GM23338 (cell line): ENCODE measurements around the gene ADCY5. TPM values are rescaled to one million over a fixed set of nuclear protein-coding genes. Genes with fewer than 3 reads are reported as not detected.

Experiments
- ATAC-seq: fragments of 200-7000 bp; cut with Tn5 transposase; 3 replicates; pipeline ENCODE4 v1.9.1; 2020
- DNase-seq: peaks from one replicate; pipeline ENCODE4 v3.0.0-alpha.2; 2015; ENCODE audit warnings: low spot score
- H2AFZ ChIP-seq: fragments of 200-600 bp; sonication (generic); 2 replicates; pipeline ENCODE4 v1.8.0; 2016; ENCODE audit warnings: antibody characterized with exemption, mild to moderate bottlenecking, moderate library complexity
- H3F3A ChIP-seq: fragments of 200-600 bp; sonication (generic); replicated peaks from 2 replicates; pipeline ENCODE4 v1.8.0; 2017; ENCODE audit warnings: antibody characterized with exemption, mixed run types, low read depth
- H3K27ac ChIP-seq: fragments of 200-600 bp; sonication (generic); 2 replicates; pipeline ENCODE4 v1.6.1; 2016; ENCODE audit warnings: low read depth
- H3K27me3 ChIP-seq: fragments of 200-600 bp; sonication (generic); 2 replicates; pipeline ENCODE4 v1.8.0; 2016; ENCODE audit warnings: mild to moderate bottlenecking, mixed run types, moderate library complexity; ENCODE audit not compliant: insufficient read depth
- H3K36me3 ChIP-seq: fragments of 200-600 bp; sonication (generic); 2 replicates; pipeline ENCODE4 v1.8.0; 2016; ENCODE audit warnings: mild to moderate bottlenecking; ENCODE audit not compliant: insufficient read depth
- H3K4me1 ChIP-seq: fragments of 200-600 bp; sonication (generic); 2 replicates; pipeline ENCODE4 v1.8.0; 2016; ENCODE audit warnings: mild to moderate bottlenecking, moderate library complexity; ENCODE audit not compliant: insufficient read depth
- H3K4me2 ChIP-seq: fragments of 200-600 bp; sonication (generic); 2 replicates; pipeline ENCODE4 v1.7.1; 2017; ENCODE audit warnings: mixed run types
- H3K4me3 ChIP-seq: fragments of 200-600 bp; sonication (generic); 2 replicates; pipeline ENCODE4 v1.6.1; 2016; ENCODE audit warnings: mixed run types
- H3K79me2 ChIP-seq: fragments of 200-600 bp; sonication (generic); replicated peaks from 2 replicates; pipeline ENCODE4 v1.8.0; 2017; ENCODE audit warnings: mild to moderate bottlenecking; ENCODE audit not compliant: insufficient read depth
- H3K9me2 ChIP-seq: fragments of 200-600 bp; sonication (generic); 2 replicates; pipeline ENCODE4 v1.8.0; 2017; ENCODE audit not compliant: insufficient read depth
- H4K20me1 ChIP-seq: fragments of 200-600 bp; sonication (generic); replicated peaks from 2 replicates; pipeline ENCODE4 v1.8.0; 2017; ENCODE audit warnings: mild to moderate bottlenecking; ENCODE audit not compliant: insufficient read depth
- H3K27ac Mint-ChIP-seq: 2 replicates; pipeline ENCODE4 v1.8.0; 2020; ENCODE audit warnings: inconsistent platforms, mild to moderate bottlenecking, moderate library complexity, mixed read lengths
- H3K27me3 Mint-ChIP-seq: 3 replicates; pipeline ENCODE4 v1.8.0; 2022; ENCODE audit warnings: low read depth, mild to moderate bottlenecking, moderate library complexity, mixed read lengths, inconsistent platforms; ENCODE audit not compliant: insufficient read depth, poor library complexity
- H3K36me3 Mint-ChIP-seq: 3 replicates; pipeline ENCODE4 v1.8.0; 2021; ENCODE audit warnings: low read depth, mild to moderate bottlenecking, inconsistent platforms, moderate library complexity, mixed read lengths
- H3K4me1 Mint-ChIP-seq: 3 replicates; pipeline ENCODE4 v1.8.0; 2020; ENCODE audit warnings: mild to moderate bottlenecking, inconsistent platforms, mixed read lengths
- H3K4me3 Mint-ChIP-seq: 3 replicates; pipeline ENCODE4 v1.8.0; 2021; ENCODE audit warnings: moderate library complexity, mild to moderate bottlenecking, inconsistent platforms, mixed read lengths
- H3K9me3 Mint-ChIP-seq: 3 replicates; pipeline ENCODE4 v1.8.0; 2020; ENCODE audit warnings: moderate library complexity, mild to moderate bottlenecking, inconsistent platforms, mixed read lengths
- CREB1 ChIP-seq: fragments of 250-450 bp; sonication (Bioruptor Pico); IDR thresholded peaks from 2 replicates; pipeline ENCODE4 v1.5.0; 2020; ENCODE audit warnings: low read depth, mild to moderate bottlenecking, moderate library complexity
- EZH2 ChIP-seq: fragments of 200-600 bp; sonication (generic); IDR thresholded peaks from one replicate; pipeline ENCODE4 v1.8.0; 2017; ENCODE audit warnings: antibody characterized with exemption, mild to moderate bottlenecking, low read depth; ENCODE audit not compliant: unreplicated experiment
- EZH2phosphoT487 ChIP-seq: fragments of 200-600 bp; sonication (generic); IDR thresholded peaks from one replicate; pipeline ENCODE4 v1.8.1; 2018; ENCODE audit warnings: antibody characterized with exemption; ENCODE audit not compliant: unreplicated experiment
- JUNB ChIP-seq: IDR thresholded peaks from one replicate; pipeline ENCODE4 v1.6.1; 2016; ENCODE audit warnings: antibody characterized with exemption; ENCODE audit not compliant: unreplicated experiment
- NANOG ChIP-seq: IDR thresholded peaks from 2 replicates; pipeline ENCODE4 v1.6.1; 2016; ENCODE audit warnings: antibody characterized with exemption, borderline replicate concordance
- POLR2AphosphoS5 ChIP-seq: IDR thresholded peaks from 2 replicates; pipeline ENCODE4 v1.6.1; 2016; ENCODE audit warnings: antibody characterized with exemption, low read depth
- STAT1 ChIP-seq: IDR thresholded peaks from one replicate; pipeline ENCODE4 v1.6.1; 2016; ENCODE audit warnings: antibody characterized with exemption; ENCODE audit not compliant: unreplicated experiment
- ZNF114 ChIP-seq: fragments of 250-450 bp; sonication (Bioruptor Pico); IDR thresholded peaks from 2 replicates; pipeline ENCODE4 v1.5.0; 2020; ENCODE audit warnings: mild to moderate bottlenecking, moderate library complexity
- ZNF331 ChIP-seq: fragments of 250-450 bp; sonication (Bioruptor Pico); IDR thresholded peaks from 2 replicates; pipeline ENCODE4 v1.5.0; 2020; ENCODE audit warnings: low read depth, mild to moderate bottlenecking, moderate library complexity
- polyA plus RNA-seq: library from polyadenylated mRNA; unstranded; fragments of >200 nt; fragmentation: Nextera tagmentation; extraction: Ambion mirVana; gene quantifications from 2 replicates; pipeline ENCODE4 v1.2.1, GENCODE V29; 2016
- total RNA-seq: library from RNA; depleted of rRNA; stranded (reverse); fragments of >200 nt; shearing (Covaris generic); gene quantifications from 2 replicates; pipeline ENCODE4 v1.2.3, GENCODE V29; 2014
- TF ChIP-seq, protein P1 (sequence below), 2 experiments: fragments of 200-600 bp in 1 of 2; sonication (generic) in 1 of 2; conservative IDR thresholded peaks; 2 replicates each; pipeline versions ENCODE4 v1.5.1 to v1.6.1; 2016 to 2017; ENCODE audit warnings: antibody characterized with exemption in 2 of 2, low read depth in 2 of 2, mild to moderate bottlenecking in 2 of 2, moderate library complexity in 1 of 2
- TF ChIP-seq, protein P2 (sequence below): fragments of 250-450 bp; sonication (Bioruptor Pico); IDR thresholded peaks from 2 replicates; pipeline ENCODE4 v1.5.0; 2020; ENCODE audit warnings: mild to moderate bottlenecking, moderate library complexity
- TF ChIP-seq, protein P3 (sequence below): IDR thresholded peaks from one replicate; pipeline ENCODE4 v1.6.1; 2018; ENCODE audit warnings: antibody characterized with exemption; ENCODE audit not compliant: unreplicated experiment
- TF ChIP-seq, protein P4 (sequence below): IDR thresholded peaks from 2 replicates; pipeline ENCODE4 v1.6.1; 2016; ENCODE audit warnings: antibody characterized with exemption

ADCY5 gene
- total and polyA plus RNA-seq, 2 experiments from 2014 or later: 3.5 to 10.2 TPM

DNA sequence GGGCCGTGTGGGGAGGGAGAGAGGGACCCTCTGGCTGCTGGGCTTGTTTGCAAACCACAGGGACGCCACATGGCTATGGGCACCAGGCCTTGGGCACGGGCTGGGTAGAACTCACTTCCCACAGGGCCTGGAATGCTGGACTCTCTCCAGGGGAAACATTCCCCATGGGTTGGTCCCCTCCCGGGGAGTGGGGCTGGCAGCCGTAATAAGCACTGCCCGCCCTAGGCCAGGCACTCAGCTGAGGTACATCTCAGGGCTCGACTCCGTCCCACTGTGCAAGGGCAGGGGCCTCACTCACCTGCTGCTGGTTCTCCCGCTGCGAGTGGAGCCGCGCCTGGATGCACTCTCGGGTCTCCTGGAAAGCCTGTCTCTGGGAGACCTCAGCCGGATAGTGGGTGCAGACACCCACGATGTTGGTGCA, 96.7 kb downstream of the ADCY5 start:
- Histone ChIP-seq H3K4me2 (no peak overlapping the region), H3K4me1 (no peaks in the 10 kb centered on the region), H3K79me2 (no peaks in the 10 kb centered on the region), H3K36me3 (no peaks in the 10 kb centered on the region), H3F3A (no peaks in the 10 kb centered on the region), H3K4me3 (no peak overlapping the region), H2AFZ (no peak overlapping the region), H3K27ac (no peak overlapping the region), H3K27me3 (no peaks in the 10 kb centered on the region), H3K9me2 (no peaks in the 10 kb centered on the region), H4K20me1 (no peaks in the 10 kb centered on the region)
- peak; percentile 43 for ATAC-seq
- Mint-ChIP-seq H3K9me3 (peaks cover 6% of the 10 kb centered on the region; the same call in 1 of the 3 replicates), H3K27ac (no peak overlapping the region), H3K4me1 (peaks cover 10% of the 10 kb centered on the region), H3K27me3 (peaks cover 9% of the 10 kb centered on the region), H3K36me3 (no peaks in the 10 kb centered on the region), H3K4me3 (no peak overlapping the region)
- no peak for DNase-seq
- TF ChIP-seq, protein P1, sequence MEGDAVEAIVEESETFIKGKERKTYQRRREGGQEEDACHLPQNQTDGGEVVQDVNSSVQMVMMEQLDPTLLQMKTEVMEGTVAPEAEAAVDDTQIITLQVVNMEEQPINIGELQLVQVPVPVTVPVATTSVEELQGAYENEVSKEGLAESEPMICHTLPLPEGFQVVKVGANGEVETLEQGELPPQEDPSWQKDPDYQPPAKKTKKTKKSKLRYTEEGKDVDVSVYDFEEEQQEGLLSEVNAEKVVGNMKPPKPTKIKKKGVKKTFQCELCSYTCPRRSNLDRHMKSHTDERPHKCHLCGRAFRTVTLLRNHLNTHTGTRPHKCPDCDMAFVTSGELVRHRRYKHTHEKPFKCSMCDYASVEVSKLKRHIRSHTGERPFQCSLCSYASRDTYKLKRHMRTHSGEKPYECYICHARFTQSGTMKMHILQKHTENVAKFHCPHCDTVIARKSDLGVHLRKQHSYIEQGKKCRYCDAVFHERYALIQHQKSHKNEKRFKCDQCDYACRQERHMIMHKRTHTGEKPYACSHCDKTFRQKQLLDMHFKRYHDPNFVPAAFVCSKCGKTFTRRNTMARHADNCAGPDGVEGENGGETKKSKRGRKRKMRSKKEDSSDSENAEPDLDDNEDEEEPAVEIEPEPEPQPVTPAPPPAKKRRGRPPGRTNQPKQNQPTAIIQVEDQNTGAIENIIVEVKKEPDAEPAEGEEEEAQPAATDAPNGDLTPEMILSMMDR (conservative IDR thresholded peaks at IDR 0.05; ENCODE audit: low read depth in 2 of 2): no peak
- TF ChIP-seq EZH2phosphoT487: no peak
- TF ChIP-seq, protein P2, sequence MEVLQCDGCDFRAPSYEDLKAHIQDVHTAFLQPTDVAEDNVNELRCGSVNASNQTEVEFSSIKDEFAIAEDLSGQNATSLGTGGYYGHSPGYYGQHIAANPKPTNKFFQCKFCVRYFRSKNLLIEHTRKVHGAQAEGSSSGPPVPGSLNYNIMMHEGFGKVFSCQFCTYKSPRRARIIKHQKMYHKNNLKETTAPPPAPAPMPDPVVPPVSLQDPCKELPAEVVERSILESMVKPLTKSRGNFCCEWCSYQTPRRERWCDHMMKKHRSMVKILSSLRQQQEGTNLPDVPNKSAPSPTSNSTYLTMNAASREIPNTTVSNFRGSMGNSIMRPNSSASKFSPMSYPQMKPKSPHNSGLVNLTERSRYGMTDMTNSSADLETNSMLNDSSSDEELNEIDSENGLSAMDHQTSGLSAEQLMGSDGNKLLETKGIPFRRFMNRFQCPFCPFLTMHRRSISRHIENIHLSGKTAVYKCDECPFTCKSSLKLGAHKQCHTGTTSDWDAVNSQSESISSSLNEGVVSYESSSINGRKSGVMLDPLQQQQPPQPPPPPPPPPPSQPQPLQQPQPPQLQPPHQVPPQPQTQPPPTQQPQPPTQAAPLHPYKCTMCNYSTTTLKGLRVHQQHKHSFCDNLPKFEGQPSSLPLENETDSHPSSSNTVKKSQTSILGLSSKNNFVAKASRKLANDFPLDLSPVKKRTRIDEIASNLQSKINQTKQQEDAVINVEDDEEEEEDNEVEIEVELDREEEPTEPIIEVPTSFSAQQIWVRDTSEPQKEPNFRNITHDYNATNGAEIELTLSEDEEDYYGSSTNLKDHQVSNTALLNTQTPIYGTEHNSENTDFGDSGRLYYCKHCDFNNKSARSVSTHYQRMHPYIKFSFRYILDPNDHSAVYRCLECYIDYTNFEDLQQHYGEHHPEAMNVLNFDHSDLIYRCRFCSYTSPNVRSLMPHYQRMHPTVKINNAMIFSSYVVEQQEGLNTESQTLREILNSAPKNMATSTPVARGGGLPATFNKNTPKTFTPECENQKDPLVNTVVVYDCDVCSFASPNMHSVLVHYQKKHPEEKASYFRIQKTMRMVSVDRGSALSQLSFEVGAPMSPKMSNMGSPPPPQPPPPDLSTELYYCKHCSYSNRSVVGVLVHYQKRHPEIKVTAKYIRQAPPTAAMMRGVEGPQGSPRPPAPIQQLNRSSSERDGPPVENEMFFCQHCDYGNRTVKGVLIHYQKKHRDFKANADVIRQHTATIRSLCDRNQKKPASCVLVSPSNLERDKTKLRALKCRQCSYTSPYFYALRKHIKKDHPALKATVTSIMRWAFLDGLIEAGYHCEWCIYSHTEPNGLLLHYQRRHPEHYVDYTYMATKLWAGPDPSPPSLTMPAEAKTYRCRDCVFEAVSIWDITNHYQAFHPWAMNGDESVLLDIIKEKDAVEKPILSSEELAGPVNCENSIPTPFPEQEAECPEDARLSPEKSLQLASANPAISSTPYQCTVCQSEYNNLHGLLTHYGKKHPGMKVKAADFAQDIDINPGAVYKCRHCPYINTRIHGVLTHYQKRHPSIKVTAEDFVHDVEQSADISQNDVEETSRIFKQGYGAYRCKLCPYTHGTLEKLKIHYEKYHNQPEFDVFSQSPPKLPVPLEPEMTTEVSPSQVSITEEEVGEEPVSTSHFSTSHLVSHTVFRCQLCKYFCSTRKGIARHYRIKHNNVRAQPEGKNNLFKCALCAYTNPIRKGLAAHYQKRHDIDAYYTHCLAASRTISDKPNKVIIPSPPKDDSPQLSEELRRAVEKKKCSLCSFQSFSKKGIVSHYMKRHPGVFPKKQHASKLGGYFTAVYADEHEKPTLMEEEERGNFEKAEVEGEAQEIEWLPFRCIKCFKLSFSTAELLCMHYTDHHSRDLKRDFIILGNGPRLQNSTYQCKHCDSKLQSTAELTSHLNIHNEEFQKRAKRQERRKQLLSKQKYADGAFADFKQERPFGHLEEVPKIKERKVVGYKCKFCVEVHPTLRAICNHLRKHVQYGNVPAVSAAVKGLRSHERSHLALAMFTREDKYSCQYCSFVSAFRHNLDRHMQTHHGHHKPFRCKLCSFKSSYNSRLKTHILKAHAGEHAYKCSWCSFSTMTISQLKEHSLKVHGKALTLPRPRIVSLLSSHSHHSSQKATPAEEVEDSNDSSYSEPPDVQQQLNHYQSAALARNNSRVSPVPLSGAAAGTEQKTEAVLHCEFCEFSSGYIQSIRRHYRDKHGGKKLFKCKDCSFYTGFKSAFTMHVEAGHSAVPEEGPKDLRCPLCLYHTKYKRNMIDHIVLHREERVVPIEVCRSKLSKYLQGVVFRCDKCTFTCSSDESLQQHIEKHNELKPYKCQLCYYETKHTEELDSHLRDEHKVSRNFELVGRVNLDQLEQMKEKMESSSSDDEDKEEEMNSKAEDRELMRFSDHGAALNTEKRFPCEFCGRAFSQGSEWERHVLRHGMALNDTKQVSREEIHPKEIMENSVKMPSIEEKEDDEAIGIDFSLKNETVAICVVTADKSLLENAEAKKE (CRISPR knock-in tag): no peak
- no peak for TF ChIP-seq JUNB
- no peak for TF ChIP-seq CREB1 (CRISPR knock-in tag)
- no peak for TF ChIP-seq STAT1
- no peak for TF ChIP-seq NANOG
- no peak for TF ChIP-seq ZNF114
- no peak for TF ChIP-seq POLR2AphosphoS5
- TF ChIP-seq ZNF331 (CRISPR knock-in tag): no peak
- TF ChIP-seq EZH2: no peak
- TF ChIP-seq, protein P3, sequence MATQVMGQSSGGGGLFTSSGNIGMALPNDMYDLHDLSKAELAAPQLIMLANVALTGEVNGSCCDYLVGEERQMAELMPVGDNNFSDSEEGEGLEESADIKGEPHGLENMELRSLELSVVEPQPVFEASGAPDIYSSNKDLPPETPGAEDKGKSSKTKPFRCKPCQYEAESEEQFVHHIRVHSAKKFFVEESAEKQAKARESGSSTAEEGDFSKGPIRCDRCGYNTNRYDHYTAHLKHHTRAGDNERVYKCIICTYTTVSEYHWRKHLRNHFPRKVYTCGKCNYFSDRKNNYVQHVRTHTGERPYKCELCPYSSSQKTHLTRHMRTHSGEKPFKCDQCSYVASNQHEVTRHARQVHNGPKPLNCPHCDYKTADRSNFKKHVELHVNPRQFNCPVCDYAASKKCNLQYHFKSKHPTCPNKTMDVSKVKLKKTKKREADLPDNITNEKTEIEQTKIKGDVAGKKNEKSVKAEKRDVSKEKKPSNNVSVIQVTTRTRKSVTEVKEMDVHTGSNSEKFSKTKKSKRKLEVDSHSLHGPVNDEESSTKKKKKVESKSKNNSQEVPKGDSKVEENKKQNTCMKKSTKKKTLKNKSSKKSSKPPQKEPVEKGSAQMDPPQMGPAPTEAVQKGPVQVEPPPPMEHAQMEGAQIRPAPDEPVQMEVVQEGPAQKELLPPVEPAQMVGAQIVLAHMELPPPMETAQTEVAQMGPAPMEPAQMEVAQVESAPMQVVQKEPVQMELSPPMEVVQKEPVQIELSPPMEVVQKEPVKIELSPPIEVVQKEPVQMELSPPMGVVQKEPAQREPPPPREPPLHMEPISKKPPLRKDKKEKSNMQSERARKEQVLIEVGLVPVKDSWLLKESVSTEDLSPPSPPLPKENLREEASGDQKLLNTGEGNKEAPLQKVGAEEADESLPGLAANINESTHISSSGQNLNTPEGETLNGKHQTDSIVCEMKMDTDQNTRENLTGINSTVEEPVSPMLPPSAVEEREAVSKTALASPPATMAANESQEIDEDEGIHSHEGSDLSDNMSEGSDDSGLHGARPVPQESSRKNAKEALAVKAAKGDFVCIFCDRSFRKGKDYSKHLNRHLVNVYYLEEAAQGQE: no peak
- TF ChIP-seq, protein P4, sequence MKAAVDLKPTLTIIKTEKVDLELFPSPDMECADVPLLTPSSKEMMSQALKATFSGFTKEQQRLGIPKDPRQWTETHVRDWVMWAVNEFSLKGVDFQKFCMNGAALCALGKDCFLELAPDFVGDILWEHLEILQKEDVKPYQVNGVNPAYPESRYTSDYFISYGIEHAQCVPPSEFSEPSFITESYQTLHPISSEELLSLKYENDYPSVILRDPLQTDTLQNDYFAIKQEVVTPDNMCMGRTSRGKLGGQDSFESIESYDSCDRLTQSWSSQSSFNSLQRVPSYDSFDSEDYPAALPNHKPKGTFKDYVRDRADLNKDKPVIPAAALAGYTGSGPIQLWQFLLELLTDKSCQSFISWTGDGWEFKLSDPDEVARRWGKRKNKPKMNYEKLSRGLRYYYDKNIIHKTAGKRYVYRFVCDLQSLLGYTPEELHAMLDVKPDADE: no peak
